GM19455 (cell line): ENCODE measurements around the gene ATP2A3.
"Not testable (repeated sequence)": the region's sequence is repeated elsewhere in the genome, so short reads cannot be mapped to it uniquely, and the experiment has no call there.

Source experiments
- ATAC-seq: cut with Tn5 transposase; IDR thresholded peaks from one replicate; pipeline ENCODE4 v1.9.1; 2021; ENCODE audit not compliant: unreplicated experiment

ATP2A3 gene

DNA sequence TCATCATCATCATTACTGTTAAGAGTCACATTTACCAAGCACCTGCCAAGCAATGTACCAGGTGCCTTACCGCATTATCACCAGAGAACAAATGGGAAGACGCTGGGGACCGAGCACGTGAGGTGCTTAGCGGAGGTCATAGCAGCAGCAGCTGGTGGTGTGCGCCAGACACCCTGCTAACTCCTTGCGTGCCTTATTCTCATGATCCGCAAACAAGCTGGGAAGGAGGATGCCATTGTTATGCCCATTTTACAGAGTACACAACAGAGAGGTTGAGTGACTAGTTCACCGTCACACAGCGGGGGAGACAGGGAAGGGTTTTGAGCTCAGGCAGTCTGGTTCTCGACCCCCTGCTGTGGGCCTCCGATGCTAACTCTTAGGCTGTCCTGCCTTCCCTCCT lies 7.3 kb downstream of the ATP2A3 start:
- ATAC-seq = no peak

DNA sequence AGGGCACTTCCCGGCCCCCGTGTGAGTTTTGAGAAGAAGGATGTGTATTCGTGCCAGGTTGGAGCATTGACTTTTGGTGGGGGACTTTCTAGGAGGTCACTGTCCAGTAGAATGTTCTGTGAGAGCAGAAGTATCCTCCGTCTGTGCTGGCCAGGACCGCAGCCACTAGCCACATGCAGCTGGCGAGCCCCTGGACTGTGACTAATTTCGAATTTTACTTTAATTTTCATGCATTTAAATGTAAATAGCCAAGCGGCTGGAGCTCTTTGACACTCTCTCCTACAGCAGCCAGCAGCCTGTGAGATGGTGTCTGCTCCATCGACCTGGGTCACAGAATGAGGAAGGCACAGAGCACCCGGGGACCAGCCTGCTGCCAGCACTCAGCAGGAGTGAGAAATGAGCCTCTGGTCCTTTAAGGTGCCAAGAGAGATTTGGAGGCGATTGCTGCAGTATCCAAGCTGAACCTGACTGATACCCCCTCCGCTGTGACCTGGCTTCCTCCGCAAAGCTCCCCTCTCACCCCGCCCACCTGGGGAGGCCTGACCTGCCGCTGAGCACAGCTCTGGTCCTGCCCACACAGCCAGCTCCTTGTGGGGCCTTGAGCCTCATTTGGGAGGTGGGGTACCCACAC lies 7.8 kb downstream of the ATP2A3 start:
- no peak for ATAC-seq

DNA sequence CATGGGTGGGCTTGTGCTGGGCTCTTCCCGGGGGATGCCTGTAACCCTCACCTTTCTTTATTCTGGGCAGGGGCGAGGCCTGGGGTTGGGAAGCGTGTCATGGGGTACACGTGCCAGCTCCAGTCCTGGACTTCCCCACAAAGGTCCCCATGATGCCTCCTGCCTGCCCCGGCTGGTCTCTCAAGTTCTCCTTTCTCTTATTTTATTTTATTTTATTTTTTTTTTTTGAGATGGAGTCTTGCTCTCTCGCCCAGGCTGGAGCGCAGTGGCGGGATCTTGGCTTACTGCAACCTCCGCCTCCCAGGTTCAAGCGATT lies 8.6 kb downstream of the ATP2A3 start:
- no peak for ATAC-seq

DNA sequence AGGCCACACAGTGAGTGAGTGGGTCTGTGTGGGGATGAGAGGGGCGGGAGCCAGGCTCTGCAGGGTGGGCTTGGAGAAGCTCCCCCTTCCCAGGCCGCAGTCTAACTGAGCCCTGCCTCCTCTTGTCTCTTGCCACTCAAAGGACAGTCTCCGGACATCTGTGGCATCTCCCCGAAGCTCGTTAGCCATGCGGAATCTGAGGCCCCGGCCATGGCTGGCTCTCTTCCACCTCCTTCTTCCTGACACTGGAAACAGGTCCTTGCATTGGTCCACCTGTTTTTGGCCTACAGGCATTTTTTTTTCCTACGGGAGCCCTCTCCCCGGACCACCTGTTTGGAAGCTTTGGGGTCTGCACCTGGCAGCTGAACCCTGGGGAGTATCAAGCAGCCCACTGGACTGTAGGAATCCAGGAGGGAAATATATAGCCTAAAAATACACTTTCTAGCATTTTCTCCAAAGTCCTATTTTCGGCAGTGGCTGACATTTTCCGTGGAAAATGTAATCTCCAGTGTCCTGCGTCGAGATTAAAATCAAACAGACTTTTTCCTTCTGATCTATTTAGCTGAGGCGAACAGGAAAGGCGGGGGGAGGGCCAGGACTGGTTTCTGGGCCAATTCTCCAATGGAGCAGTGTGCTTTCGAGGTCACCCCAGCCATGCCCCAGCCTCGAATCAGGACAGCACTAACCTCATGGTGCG lies 9.1 kb downstream of the ATP2A3 start:
- ATAC-seq = no peak

DNA sequence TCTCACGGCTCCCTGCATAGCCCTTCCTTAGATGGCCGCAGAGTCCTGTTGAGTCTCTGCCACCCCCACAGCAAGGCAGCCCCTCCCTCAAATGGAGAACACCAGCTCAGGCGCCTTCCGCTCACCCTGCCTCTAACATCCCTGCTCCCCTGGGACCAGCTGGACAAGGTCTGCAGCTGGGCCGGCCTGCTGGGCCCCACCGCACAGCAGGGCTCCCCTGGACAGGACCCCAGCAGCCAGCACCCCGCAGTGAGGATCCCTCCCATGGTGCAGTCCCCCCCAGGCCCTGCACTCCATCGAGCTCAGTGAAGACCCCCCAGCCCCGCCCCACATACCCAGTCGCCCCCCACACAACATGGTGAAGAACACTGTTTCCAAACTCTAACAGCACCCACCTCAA lies 10.2 kb downstream of the ATP2A3 start:
- ATAC-seq = no peak

DNA sequence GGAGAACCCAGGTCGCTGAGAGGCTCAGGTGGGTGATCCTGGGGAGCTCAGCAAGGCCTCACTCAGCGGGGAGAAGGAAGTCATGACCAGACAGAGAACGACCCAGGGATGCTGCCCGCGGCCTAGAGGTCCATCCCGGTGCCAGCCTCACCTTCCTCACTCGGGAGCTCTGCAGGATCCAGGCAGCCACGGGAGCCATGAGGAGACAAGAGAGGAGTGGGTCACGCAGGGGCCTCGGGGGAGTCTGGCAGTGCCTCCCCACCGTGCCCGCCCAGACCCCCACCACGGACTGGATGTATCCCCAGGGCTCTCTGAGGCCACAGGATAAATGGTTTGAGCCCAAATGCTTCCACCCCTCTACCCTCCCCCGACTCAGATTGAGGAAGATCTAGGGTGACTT lies 10.7 kb downstream of the ATP2A3 start:
- ATAC-seq = no peak

DNA sequence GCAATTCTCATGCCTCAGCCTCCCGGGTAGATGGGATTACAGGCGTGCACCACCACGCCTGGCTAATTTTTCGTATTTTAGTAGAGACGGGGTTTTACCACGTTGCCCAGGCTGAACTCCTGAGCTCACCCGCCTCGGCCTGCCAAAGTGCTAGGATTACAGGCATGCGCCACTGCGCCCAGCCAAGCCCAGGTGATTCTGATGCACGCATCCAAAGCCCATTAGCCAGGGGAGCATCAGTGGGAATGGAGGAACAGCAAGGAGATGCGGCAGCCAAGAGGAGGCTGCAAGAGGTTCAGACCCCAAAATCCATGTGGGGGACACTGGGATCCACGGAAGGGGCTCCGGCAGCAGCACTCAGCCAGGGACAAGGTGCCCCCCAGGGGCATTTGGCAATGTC lies 12.1 kb downstream of the ATP2A3 start:
- ATAC-seq = no peak

DNA sequence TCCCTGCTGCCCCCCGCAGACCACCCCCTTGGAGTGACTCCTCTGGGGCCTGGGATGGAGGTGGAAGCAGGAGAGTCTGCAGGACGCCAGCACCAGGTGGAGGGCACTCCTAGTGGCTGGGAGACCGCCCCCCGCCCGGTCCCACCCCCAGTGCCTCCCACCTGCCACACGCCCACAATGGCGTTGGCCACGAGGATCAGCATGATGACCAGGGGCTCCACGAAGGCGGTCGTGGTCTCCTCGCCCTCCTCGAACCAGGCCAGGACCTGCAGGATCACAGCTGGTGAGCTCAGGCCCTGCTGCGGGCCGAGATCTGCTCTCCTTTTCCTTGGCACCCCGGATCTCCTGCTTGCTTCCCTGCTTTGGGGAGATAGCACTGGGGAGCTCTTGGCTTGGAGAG lies 12.8 kb downstream of the ATP2A3 start:
- ATAC-seq = no peak

DNA sequence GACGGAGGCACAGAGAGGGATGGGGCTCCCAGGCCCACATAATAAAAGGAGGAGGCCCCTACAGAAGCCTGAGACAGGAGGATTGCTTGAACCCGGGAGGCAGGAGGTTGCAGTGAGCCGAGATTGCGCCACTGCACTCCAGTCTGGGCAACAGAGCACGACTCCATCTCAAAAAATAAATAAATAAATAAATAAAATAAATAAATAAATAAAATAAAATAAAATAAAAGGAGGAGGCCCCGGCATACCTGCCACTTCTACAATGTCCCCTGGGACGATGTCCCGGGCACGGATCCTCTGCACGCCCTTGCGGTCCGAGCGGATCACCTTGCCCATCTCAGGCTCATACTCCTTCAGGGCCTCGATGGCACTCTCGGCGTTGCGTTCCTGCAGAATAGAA lies 13.2 kb downstream of the ATP2A3 start:
- ATAC-seq = no peak

DNA sequence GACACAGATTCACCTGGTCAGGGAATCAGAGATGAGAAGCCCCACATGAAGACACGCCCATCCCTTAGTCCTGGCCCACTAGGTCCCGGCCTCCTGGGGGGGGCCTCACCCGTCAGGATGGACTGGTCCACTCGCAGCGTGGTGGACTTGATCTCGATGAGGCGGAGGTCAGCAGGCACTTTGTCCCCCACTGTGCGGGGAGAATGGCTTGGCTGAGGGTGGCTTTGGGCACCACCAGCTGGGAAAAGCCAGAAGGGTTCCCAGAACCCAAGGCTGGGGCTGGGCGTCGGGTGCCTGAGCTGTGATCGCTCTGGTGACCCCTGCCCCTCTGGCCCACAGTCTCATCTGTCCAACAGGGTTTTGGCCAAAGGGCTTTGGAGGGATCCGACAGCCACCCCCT lies 13.7 kb downstream of the ATP2A3 start:
- no peak for ATAC-seq

DNA sequence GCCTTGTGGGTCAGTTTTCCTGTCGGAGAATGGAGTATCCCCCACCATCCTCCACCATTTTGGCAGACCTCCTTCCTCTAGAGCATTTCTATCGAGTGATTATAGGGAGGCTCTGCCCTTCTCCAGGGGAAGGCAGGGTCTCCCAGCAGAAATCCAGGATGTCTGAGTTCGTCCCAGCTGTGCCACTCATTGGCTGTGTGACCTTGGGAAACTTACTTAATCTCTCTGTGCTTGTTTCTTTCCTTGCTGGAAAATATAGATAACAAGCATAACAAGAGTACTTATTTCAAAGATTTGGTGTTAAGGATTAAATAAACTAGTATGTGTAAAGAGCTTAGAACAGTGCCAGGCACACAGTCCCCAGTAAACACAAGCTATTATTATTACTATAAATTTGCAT lies 14.8 kb downstream of the ATP2A3 start:
- ATAC-seq = no peak

DNA sequence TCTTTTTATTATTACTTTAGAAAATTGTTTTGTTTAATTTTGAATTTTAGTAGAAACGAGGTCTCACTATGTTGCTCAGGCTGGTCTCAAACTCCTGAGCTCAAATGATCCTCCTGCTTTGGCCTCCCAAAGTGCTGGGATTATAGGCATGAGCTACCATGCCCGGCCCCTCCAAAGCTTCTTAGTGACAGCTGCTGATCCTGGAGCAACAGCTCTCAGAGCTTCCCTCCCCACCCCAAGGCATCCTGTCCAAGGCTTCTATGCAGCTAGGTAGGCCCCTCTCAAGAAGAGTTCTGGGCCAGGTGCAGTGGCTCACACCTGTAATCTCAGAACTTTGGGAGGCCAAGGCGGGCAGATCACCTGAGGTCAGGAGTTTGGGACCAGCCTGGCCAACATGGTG lies 15.7 kb downstream of the ATP2A3 start:
- ATAC-seq = not testable (repeated sequence)

DNA sequence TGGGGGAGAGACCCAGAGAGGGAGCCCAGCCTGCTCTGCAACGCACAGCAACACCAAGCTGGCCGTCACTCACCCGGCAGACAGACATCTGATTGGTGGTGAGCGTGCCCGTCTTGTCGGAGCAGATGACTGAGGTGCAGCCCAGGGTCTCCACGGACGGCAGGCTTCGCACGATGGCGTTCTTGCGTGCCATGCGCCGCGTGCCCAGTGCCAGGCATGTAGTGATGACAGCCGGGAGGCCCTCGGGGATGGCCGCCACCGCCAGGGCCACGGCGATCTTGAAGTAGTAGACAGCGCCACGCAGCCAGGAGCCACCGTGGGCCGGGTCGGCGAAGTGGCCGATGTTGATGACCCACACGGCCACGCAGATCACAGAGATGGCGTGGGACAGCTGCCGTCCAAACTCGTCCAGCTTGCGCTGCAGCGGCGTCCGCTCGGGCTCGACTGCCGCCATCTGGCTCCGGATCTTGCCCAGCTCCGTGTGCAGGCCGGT lies 16.9 kb downstream of the ATP2A3 start:
- no peak for ATAC-seq

DNA sequence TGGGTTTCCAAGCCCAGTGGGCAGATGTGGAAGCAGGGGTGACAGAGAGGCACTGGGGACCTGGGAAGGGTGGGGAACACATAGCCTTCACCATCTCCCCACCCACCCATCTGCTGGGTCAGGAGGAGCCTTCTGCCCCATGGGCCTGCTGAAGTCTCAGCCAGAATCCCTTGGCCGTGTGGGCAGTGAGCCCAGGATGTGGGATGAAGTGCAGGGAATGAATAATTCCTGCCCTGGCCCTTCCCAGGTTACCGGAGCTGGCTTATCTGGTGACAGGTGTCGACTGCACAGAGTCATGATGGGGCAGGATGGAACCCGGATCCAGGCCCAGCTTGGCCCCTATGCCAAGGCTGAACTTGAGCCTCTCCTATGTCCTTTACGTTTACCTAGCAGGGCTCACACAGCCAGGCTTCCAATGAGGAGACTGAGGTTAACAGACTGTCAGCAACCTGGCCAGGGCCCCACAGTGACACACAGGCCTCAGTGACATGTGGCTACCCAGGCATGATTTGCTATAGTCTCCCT lies 17.5 kb downstream of the ATP2A3 start:
- no peak for ATAC-seq

DNA sequence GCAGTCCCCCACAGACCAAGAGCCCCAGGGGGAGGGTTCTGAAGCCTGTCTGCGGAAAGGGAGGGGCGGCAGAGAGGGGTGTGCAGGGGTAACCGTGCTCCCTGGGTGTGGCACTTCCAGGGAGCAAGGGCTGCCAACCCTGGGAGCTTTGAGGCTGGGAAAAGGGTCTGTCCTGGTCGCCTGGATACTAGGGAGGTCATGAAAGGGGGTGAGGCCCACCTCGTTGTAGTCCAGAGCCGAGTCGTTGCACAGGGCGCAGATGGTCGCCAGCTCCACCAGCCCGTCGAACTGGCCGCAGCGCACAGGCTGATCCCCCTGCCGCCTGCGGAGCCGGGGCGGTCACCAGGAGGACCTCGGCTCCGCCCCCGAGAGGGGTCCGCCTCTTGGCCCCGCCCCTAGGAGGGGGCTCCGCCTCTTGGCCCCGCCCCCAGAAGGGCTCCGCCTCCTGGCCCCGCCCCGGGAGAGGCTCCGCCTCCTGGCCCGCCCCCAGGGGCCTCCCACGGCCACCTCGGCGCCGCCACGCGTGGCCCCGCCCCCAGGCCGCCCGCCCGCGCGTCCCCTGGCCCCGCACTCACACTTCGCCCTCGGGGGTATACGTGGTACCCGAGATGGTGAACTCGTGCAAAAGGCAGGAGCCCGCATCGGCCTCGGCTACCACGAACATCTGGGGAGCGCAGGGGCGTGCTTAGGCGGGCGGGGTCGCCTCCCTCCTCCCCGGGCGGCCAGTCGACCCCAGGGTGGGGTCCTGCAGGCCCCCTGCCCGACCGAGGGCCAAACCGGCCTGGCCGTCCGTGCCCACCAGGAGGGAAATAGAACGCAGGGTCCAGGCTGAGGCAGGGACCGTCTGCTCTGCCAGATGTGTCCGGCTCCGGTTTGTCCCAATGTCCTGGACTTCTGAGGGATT lies 19.5 kb downstream of the ATP2A3 start:
- ATAC-seq = no peak

DNA sequence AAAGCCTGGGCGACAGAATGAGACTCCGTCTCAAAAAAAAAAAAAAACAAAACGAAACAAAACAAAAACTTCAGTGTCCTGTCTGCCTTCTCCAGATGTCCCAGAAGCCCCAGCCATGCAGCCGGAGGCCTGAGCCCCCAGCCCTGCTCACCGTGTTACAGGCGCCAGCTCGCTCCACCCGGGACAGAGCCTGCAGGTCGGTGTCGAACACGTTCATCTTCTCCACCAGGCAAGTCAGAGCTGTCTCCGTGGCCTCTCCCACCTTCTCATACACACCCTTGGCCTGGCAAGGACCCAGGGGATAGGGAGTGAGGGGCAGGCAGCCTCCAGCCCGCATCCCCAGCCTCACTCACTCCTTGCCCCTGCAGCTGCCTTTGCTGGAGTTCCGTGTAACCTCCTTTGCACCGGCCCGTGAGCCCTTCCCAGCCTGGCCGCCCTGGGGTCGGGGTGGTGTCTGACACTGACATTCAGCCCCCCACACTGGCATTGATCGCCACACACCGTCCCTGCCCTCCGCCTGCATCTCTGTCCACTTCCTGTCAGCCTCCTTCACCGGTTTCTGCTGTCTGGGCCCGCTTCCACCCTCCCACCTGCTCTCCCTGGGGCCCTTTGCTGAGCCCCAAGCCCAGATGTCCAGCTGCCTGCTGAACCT lies 20.9 kb downstream of the ATP2A3 start:
- no peak for ATAC-seq

DNA sequence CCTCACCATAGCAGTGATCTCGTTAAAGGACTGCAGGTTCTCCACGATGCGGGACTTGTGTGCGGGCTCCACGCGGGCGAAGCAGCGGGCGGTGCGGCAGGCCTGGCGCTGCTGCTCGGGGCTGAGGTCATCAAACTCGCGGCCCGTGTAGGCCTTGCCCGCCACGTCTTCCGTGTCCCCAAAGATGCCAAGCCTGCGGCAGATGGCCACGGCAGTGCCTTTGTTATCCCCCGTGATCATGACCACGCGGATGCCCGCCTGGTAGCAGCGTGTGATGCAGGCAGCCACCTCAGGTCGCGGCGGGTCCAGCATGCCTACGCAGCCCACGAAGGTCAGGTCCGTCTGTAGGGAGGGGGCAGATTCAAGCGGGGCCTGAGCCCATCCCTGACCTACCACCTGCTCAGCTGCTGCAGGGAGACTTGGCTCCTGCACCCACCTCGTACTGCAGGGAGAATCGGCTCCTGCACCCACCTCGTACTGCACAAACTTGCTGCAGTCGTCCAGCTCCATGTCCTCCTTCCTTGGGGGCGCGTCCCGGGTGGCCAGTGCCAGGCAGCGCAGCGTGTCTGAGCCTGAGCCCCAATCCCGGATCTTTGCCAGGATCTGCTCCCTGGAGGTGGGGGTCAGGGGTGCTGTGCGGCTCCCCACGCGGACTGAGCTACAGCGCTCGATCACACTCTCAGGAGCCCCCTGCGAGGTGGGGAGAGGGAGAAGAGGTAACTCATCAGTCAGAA lies 23.1 kb downstream of the ATP2A3 start:
- ATAC-seq = no peak

DNA sequence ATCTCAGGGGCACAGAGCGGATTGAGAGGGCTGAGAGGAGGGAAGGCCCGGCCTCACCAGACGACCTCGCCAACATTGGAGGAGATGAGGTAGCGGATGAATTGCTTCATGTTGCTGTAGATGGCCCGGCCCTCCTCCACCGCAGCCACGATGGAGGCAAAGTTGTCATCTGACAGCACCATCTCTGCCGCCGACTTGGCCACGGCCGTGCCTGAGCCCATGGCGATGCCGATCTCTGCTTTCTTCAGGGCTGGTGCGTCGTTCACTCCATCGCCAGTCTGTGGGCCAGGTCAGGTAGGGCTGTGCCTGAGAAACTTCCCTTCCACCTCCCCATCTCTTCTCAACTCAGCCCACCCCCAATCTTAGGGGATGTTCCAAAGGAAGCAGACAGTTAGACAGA lies 26.9 kb downstream of the ATP2A3 start:
- no peak for ATAC-seq

DNA sequence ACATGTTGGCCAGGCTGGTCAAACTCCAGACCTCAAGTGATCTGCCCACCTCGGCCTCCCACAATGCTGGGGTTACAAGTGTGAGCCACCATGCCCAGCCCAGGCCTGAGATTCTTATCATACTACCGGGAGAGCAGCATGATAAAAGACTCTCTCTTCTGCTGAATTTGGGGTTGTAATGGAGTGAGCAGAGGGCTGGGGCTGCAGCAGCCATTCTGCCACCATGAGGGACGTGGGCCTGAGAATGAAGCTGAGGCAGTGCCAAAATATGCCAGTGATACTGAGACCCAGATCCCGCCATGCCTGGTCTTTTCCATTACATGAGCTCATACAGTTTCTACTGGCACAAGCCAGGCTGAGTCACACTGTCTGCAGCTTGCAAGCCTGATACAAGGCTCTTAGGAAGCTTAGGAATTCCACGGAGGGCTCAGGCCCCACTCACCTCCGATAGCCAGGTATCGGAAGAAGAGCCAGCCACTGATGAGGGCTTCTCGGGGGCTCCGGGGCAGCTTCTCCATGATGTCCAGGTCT lies 28.3 kb downstream of the ATP2A3 start:
- no peak for ATAC-seq

DNA sequence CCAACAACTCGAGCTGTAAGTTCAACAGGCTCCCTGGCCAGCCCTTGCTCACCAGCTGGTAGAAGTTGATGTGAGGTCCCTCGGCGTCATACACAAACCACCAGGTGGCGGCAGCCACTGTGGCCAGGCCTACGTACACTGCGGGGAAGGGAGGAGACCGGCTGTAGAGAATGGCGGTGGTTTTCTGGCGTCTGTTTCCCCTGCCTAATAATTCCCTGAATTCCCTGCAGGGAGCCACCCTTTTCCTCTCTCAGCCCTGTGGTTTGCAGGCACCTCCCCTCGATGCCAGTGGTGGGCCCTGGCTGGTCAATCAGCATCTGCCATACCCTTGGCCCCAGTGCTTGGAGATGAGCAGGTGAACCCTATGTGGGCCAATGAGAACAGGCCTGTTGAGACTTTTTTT lies 29.1 kb downstream of the ATP2A3 start:
- ATAC-seq = no peak
